Activated CD4-positive, CD25-positive, alpha-beta regulatory T cell treated with anti-CD3 and anti-CD28 coated beads, Interleukin-2, amount 50 U/mL, for 72 hours (primary cell): ENCODE results near the gene ITPKB.

Source experiments
- DNase-seq: peaks from one replicate; pipeline ENCODE4 v3.0.0; 2021

The ITPKB gene

DNA sequence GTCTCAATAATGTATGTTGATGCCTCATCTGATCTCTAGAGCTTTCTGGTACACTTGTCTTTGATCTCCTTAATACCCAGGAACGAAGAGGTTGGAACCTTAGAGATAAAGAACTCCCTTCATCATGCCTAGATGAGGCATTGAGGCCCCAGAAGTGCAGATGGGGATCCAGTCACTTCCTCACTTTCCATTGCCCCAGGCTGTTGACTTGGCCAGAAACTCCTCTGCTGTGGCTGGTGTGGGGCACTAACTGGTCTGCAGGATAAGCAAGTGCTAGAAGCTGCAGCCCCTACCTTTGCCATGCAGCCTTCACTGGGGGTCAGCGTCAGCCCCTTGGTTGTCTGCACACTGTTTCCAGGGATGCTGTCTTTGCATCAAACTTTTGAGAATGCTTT is 140.6 kb downstream of the ITPKB start:
- DNase-seq = no peak

DNA sequence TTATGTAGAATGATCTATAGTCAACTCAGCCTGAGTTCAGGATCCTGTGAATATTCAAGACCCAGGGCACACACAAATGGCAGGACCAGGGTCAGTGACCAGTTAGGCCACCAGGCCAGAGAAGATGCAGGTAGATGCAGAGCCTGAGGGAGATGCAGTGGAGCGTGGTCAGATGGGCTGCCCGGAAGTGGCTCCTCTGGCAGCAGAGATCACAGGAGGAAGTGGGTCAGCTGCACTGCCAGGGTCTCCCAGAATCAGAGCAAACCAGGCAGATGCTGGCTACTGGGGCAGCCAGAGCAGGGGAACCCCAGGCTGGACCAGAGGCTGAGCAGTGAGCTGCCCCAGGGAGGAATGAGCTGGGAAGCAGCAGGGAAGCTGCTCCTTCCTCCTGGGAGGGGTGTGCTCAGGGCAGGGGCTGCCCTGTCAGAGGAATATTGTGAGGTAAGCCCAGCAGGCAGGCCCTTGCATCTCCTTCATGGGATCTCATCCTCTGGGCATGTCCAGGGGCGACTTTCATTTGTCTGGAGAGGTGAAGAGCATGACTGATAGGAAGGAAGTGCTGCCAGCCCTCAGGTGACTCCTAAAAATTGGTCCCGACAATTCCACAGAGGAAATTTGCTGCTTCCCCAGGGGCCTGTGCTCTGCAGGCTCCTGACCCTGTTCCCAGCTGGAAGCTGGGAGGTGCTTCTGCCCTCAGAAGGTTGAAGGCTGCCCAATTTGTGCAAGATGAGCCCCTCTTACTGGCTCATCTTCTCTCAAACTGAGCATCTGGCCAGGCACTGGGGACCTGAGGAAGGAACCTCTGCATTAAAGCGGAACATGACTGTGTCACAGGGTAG is 141.2 kb downstream of the ITPKB start:
- DNase-seq = no peak

DNA sequence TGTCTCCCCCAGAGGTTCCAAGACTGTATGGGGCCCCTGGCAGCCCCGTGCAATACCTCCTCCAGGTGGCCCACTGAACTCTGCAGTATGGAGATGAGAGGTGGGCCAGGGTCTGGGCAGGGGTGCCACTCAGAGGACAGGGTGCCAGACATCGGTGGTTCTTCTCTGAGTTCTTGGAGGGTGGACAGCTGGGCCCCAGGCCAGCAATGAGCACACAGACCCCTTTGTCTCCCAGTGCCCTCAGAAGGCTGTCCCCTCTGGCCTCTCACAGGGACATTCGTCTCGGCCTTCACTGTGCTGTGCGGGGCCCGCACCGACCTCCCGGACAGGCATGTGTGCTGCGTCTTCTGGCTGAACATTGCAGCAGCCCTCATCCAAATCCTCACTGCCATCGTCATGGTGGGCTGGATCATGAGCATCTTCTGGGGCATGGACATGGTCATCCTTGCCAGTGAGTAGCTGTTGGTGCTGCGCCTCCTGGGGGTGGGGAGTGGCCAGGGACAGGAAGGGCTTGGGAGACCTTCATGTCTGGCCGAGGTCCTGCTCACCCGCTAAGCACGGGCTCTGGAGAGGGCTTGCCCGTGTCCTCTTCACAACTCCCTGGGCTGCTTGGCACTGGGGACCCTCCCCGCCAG is 142.4 kb downstream of the ITPKB start:
- no peak for DNase-seq

DNA sequence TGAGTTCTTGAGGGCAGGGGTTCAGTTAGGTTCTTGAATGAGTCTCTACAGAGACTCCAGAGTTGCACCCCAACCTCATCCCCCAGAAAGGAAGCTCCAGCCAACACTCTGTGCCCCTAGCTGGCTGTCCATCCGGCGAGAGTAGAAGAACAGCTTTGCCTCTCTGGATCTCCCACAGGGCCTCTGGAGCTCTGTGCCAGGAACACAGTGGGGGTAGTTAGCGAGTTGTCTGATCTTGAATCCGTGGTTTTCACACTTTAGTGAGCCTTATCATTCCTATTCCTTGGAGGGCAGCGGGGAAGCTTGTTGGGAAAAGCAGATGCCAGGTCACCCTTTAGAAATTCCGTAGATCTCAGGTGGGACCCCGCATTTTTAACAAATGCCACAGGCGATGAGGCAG is 145.5 kb downstream of the ITPKB start:
- DNase-seq = no peak

DNA sequence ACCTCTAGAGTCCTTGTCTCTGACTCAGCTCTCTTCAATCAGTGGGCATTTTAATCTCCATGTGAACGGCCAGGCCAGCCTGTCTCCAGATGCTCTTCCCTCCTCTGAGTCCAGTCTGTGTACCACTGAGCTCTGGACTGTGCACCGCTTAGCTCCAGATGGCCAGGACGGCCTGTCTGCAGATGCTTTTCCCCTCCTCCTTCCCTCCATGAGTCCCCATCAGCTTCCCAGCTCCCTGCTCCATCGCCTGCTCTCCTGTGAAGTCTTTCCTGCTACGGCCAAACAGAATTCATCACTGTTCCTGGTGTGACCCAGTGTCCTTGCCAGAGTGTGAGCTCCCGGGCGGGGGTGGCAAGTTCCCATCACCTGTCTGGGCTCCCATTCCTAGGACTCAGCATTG is 148.5 kb downstream of the ITPKB start:
- DNase-seq = no peak

DNA sequence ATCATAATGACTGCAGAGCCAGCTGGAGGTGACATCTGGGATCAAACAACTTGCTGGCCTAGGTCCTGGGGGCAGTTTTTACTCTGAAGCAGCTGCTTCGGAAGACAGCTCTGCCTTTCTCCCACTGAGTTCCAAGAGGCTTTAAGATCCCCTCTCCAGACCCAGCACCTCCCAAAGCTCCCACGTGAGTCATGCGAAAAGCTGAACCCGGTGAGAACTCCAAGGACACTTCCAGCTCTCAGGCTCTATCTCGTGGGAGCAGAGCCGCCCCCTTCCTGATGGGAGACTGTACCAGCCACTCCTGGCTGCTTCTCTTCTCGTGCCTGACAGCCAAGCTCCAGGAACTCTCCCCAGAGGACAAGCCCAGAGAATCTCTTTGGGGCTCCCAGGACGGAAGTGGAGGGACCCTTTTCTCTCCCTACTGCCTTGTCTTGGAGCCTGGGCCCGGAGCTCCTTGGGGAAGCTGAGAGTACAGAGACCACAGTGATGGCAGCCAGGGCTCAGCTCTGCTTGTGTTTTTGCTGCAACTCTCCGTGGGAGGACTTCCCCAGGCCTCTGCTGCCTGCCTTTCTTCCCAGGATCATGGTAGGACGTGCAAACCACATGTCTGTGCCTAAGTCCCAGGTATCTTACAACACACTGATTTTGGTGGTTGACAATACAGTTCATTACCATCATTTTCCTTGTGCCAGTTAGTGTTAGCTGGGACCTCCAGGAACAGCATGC is 149.9 kb downstream of the ITPKB start:
- DNase-seq = no peak

DNA sequence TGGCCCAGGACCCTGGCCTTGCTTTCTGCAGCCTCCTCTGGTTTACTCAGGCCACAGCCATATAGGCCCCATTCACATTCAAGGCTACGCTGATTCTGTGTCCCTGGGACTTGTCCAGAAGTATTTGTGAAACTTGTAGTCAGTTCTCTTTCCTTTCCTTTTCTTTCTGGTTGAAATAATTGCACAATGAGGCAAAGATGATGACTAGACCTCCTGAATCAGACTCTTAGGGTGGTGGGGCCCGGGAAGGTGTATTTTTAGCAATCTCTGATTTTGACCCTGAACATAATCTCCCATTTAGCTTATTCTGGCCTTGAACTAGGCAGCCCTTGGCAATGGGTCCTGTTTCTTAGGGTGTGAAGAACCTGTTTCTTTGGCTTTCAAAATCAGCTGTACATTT is 150.6 kb downstream of the ITPKB start:
- DNase-seq = no peak

DNA sequence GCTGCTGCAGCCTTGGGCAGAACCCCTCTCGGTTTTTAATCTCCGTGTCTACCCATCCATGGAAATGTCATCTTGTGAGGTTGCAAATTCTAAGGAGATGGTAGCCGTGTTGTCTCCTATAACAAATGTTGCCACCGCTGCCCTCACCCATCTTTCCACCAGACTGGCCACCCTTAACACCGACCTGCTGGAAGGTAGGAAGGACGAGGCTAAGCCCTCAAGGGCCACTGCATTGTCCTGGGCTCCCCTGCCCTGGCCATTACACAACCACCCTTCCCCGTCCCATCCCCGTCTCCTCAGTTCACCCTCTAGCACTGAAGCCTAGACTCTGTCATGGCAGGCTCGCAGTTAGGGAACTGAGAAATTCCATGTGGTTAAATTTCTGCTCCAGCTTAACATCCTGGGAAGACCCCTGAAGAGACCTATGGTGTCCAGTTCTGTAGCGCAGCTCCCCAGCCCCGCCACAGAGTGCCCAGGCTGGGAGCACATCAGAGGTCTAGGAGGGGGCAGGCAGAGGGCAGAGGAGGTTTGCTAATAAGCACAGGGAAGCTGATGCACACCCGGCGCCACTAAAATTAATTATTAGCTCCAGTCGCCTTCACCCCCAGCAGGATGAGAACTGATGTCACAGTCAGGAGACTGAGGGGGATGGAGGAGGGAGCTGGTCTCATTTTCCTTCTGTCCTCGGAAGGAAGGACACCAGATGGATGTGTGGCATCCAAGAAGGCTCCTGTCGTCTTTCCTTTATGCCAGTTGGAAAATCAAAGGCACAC is 152.2 kb downstream of the ITPKB start:
- DNase-seq = no peak

DNA sequence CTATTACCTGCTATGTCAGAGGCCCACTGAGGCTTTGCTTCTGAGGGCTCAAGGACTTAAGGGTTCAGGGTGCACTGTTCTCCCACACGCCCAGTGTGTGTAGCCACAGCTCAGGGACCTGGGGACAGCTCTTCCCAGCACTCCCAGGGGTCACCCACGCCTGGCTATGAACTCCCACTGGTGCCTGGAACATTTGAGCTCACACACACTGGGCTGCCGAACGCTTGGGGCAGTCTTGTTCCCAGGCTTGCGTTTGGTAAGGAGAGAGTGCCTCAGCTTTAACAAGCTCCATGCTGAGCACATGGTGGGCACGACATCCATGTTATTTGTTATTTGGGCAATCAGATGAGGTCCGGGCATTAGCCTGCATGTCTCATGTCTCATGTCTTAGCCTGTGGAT is 153.0 kb downstream of the ITPKB start:
- no peak for DNase-seq

DNA sequence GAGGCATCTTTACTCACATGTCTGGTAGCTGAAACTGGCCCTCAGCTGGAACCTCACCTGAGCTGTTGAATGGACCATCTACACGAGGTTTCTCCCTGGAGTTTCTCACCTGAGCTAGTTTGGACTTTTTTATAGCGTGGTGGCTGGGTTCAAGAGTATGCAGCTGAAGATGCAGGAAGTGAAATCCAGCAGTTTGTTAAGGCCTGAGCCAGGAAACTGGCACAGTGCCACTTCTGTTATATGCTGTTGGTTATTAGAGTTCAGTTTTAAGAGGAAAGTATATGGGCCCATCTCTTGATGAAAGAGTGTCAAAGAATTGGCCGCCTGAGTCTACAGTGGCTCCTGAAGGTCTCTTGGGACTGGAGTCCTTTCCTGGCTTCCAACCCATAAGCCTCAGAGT is 154.9 kb downstream of the ITPKB start:
- DNase-seq = no peak

DNA sequence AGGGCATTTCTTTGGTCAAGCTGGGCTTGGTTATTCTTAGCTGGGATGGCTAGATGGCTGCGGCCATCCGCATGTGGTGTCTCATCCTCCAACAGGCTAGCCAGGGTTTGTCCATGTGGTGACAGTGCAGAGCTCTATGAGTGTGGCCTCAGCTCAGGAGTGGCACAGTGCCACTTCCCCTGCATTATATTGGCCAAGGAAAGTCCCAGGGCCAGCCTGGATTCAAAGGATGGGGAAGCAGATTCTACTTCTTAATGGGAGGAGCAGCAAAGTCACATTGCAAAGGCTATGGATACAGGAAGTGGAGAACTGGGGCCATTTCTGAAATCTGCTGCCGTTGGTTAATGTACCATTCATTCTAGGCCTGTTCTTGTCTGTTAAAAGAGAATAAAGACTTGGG is 156.1 kb downstream of the ITPKB start:
- no peak for DNase-seq
